NB4 (cell line): Measurements from ENCODE around the gene SLC2A2.

Source experiments
- POLR2A ChIP-seq: IDR thresholded peaks from 2 replicates; pipeline ENCODE4 v1.6.1; 2011; ENCODE audit warnings: mild to moderate bottlenecking; ENCODE audit not compliant: insufficient read length; ENCODE audit errors: extremely low read depth
- TF ChIP-seq, protein P1 (sequence below): IDR thresholded peaks from one replicate; pipeline ENCODE4 v1.5.1; 2012; ENCODE audit warnings: low read depth, low read length

DNA sequence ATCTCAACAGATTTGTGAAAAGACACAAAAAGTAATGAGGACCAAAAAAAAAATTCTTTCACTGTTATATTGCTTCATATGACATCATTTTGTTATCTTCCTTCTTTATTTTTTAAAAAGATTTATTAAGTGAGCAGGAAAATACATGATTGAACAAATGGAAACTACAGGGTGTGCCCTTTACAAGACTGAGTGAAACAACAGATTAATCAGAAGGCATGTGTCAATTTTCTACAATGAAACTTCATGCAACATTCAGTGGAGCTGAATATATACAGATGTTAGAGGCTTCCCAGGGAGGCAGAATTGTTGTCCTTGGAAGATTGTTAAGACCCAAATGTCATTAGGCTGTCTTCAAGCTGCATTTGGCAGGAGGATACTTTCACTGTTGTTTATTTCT lies 28.4 kb upstream of the SLC2A2 start:
- no peak for TF ChIP-seq POLR2A
- TF ChIP-seq, protein P1, sequence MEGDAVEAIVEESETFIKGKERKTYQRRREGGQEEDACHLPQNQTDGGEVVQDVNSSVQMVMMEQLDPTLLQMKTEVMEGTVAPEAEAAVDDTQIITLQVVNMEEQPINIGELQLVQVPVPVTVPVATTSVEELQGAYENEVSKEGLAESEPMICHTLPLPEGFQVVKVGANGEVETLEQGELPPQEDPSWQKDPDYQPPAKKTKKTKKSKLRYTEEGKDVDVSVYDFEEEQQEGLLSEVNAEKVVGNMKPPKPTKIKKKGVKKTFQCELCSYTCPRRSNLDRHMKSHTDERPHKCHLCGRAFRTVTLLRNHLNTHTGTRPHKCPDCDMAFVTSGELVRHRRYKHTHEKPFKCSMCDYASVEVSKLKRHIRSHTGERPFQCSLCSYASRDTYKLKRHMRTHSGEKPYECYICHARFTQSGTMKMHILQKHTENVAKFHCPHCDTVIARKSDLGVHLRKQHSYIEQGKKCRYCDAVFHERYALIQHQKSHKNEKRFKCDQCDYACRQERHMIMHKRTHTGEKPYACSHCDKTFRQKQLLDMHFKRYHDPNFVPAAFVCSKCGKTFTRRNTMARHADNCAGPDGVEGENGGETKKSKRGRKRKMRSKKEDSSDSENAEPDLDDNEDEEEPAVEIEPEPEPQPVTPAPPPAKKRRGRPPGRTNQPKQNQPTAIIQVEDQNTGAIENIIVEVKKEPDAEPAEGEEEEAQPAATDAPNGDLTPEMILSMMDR = no peak
